Stimulated activated CD4-positive, alpha-beta T cell treated with anti-CD3 and anti-CD28 coated beads, Interleukin-1b, Interleukin-23, amount 100 ng/mL, for 1 hour (primary cell): ENCODE results near the gene NKAIN1.
"Not testable (repeated sequence)": the region's sequence is repeated elsewhere in the genome, so short reads cannot be mapped to it uniquely, and the experiment has no call there.

Experiments used
- DNase-seq, 2 donors: peaks; one replicate each; pipeline ENCODE4 v3.0.0-alpha.2; 2020; ENCODE audit warnings: low read depth in 2 of 2

The NKAIN1 gene

GRCh38 chr1:31154000-31154631 lies 85.6 kb downstream of the NKAIN1 start:
- DNase-seq: no peak

DNA sequence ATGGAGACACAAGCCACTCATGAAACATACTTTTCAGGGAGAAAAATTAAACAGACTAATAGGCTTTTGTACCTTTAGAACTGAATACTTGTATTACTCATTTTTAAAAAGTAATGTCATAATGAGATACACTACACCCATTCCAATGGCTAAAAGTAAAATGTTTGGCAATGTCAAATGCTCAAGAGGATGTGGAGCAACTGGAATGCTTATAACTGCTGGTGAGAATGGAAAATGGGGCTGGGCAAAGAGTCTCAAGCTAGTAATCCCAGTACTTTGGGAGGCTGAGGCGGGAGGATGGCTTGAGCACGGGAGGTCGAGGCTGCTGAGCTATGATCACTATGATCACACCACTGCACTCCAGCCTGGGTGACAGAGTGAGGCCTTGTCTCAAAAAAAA lies 86.3 kb downstream of the NKAIN1 start:
- no peak for DNase-seq

GRCh38 chr1:31152181-31152795 lies 87.4 kb downstream of the NKAIN1 start:
- DNase-seq: no peak

DNA sequence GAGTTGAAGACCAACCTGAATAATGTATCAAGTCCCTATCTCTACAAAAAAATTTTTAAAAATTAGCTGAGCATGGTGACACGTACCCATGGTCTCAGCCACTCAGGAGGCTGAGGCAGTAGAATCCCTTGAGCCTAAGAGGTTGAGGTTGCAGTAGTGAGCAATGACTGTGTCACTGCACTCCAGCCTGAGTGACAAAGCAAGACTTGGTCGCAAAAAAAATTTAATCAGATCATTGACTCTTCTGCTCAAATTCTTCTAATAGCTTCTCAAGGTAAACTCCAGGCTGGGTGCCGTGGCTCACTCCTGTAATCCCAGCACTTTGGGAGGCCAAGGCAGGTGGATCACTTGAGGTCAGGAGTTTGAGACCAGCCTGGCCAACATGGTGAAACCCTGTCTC lies 88.3 kb downstream of the NKAIN1 start:
- no peak for DNase-seq

- DNase-seq: no peak
Observed at GRCh38 chr1:31148409-31148808, 91.3 kb downstream of the NKAIN1 start.

DNA sequence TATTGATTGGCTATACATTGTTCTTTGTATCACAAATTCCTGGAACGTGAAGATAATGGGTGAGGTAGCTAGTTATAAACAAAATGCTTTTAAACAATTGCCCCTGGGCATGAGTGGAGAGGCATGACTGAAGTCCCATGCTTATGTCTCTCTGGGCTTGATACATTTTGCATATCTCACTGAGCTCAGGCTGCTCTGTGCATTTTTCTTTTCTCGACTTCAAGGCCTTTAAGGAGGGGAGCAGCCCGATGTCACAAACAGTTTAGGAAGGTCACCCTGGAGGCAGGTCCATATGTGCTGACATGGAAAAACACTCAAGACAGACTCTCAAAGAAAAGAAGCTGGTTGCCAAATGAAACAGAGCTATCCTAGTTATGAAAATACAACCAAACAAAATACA lies 94.0 kb downstream of the NKAIN1 start:
- DNase-seq: no peak

- DNase-seq: no peak
Observed at GRCh38 chr1:31144442-31144841, 95.2 kb downstream of the NKAIN1 start.

DNA sequence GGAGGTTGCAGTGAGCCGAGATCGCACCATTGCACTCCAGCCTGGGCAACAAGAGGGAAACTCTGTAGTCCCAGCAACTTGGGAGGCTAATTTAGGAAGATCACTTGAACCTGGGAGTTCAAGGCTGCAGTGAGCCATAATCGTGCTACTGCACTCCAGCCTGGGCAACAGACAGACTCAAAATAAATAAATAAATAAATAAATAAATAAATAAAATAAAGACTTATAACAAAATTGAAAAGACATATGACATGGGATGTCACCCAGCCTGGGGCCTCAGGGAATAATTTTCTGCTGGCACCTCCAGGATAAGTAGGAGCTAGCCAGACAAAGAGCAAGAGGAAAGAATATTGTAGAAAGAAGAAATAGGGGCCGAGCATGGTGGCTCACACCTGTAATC lies 96.2 kb downstream of the NKAIN1 start:
- DNase-seq: no peak

GRCh38 chr1:31142406-31142805 lies 97.3 kb downstream of the NKAIN1 start:
- DNase-seq: no peak

GRCh38 chr1:31140299-31140698 lies 99.4 kb downstream of the NKAIN1 start:
- DNase-seq: no peak

GRCh38 chr1:31138797-31139521 lies 100.7 kb downstream of the NKAIN1 start:
- DNase-seq: not testable (repeated sequence)

DNA sequence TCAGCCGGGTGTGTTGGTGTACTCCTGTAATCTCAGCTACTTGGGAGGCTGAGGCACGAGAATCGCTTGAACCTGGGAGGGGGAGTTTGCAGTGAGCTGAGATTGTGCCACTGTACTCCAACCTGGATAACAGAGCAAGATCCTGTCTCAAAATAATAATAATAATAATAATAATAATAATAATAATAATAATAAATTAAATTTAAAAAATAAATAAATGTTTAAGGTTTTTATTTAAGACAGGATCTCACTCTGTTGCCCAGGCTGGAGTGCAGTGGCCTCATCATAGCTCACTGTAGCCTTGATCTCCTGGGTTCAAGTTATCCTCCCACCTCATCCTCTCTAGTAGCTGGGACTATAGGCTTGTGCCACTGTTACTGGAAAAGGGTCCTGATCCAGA lies 101.8 kb downstream of the NKAIN1 start:
- DNase-seq: not testable (repeated sequence)

GRCh38 chr1:31135973-31136600 lies 103.6 kb downstream of the NKAIN1 start:
- no peak for DNase-seq

- DNase-seq: no peak
Observed at GRCh38 chr1:31133368-31133767, 106.3 kb downstream of the NKAIN1 start.
